CD4-positive, alpha-beta memory T cell (primary cell): Measurements from ENCODE around the gene NELL1. TPM values are rescaled to one million over a fixed set of nuclear protein-coding genes. Genes with fewer than 3 reads are reported as not detected.

ENCODE experiments used
- CTCF ChIA-PET: fragments of 350-600 bp; sonication (Branson Sonifier 250); formaldehyde crosslinking; loops from one replicate; lab custom pipeline; 2021; ENCODE audit warnings: inconsistent platforms; ENCODE audit not compliant: partially characterized antibody; lab: Charles Lee
- POLR2A ChIA-PET: fragments of 350-600 bp; sonication (Branson Sonifier 250); formaldehyde crosslinking; loops from one replicate; lab custom pipeline; 2021; ENCODE audit not compliant: partially characterized antibody; lab: Charles Lee
- DNase-seq, 5 donors: peaks; one replicate each; pipeline versions ENCODE4 v3.0.0 to v3.0.0-alpha.2; 2020 to 2022; ENCODE audit warnings: mixed read lengths in 1 of 5
- H3K27ac ChIP-seq: one replicate; pipeline ENCODE4 v1.7.0; 2013; ENCODE audit warnings: low read depth, low read length
- H3K27me3 ChIP-seq: 2 replicates; pipeline ENCODE4 v1.7.0; 2013; ENCODE audit warnings: mild to moderate bottlenecking, low read length, moderate library complexity; ENCODE audit not compliant: insufficient read depth
- H3K36me3 ChIP-seq: 2 replicates; pipeline ENCODE4 v1.7.0; 2013; ENCODE audit warnings: mild to moderate bottlenecking, low read length, moderate library complexity; ENCODE audit not compliant: insufficient read depth
- H3K4me1 ChIP-seq: 2 replicates; pipeline ENCODE4 v1.7.0; 2013; ENCODE audit warnings: mild to moderate bottlenecking, low read length, moderate library complexity; ENCODE audit not compliant: insufficient read depth
- H3K4me3 ChIP-seq, 2 donors: one replicate each; pipeline ENCODE4 v1.7.0; 2013; ENCODE audit warnings: low read length in 2 of 2, mild to moderate bottlenecking in 1 of 2
- H3K9me3 ChIP-seq, 2 donors: one replicate each; pipeline ENCODE4 v1.7.0; 2013; ENCODE audit warnings: low read length in 2 of 2, control low read depth in 1 of 2; ENCODE audit not compliant: control insufficient read depth in 1 of 2
- H3K27ac Mint-ChIP-seq, 7 donors: one replicate each; pipeline ENCODE4 v1.8.0; 2020 to 2021; ENCODE audit warnings: mixed read lengths in 7 of 7, mild to moderate bottlenecking in 6 of 7, inconsistent platforms in 3 of 7, moderate library complexity in 3 of 7
- H3K27me3 Mint-ChIP-seq, 2 donors: one replicate each; pipeline ENCODE4 v1.8.0; 2020 to 2021; ENCODE audit warnings: mixed read lengths in 2 of 2
- H3K36me3 Mint-ChIP-seq, 2 donors: one replicate each; pipeline ENCODE4 v1.8.0; 2020 to 2021; ENCODE audit warnings: mixed read lengths in 2 of 2, inconsistent platforms in 1 of 2, mild to moderate bottlenecking in 1 of 2
- H3K4me1 Mint-ChIP-seq, 4 donors: one replicate each; pipeline ENCODE4 v1.8.0; 2020 to 2021; ENCODE audit warnings: mixed read lengths in 4 of 4, mild to moderate bottlenecking in 1 of 4
- H3K4me3 Mint-ChIP-seq, 8 donors: one replicate each; pipeline ENCODE4 v1.8.0; 2020 to 2021; ENCODE audit warnings: mixed read lengths in 8 of 8, mild to moderate bottlenecking in 7 of 8, moderate library complexity in 6 of 8, inconsistent platforms in 3 of 8
- H3K9me3 Mint-ChIP-seq, 8 donors: one replicate each; pipeline ENCODE4 v1.8.0; 2020 to 2021; ENCODE audit warnings: mixed read lengths in 8 of 8, mild to moderate bottlenecking in 5 of 8, inconsistent platforms in 3 of 8, moderate library complexity in 1 of 8
- intact Hi-C: fragments of 100-400 bp; cut with micrococcal nuclease; formaldehyde crosslinking; loops from one replicate; pipeline ENCODE4 v1.15.1; 2023
- polyA plus RNA-seq, 2 donors: library from polyadenylated mRNA; unstranded; fragments of 300-500 nt; fragmentation: Illumina TruSeq; gene quantifications; one replicate each; pipeline ENCODE4 v1.2.3, GENCODE V29; 2021
- total RNA-seq, 2 experiments: library from RNA; stranded (reverse); gene quantifications; one replicate each; pipeline ENCODE4 v1.2.3, GENCODE V29; 2021

The NELL1 gene
- total and polyA plus RNA-seq, 4 experiments from 2014 or later: not detected

DNA sequence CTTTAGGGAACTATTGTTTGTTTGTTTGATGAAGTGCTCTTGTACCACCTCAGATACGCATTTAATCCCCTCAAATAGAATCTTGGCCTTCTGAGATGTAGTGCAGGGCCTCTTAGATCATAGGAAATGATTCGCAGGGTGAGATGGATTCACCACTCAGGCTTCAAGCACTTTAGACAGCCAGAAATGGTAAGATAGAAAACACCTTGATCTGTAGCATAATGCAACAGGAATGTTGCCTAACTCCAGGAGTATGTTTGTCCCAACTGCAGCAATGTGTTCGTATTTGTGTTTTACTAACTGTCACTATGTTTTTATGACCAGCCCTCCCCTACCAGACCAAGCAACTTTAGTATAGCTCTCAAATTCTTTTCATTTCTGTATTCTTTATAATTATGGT lies 761.2 kb downstream of the NELL1 start:
- Mint-ChIP-seq H3K27me3 (no peaks in the 10 kb centered on the region), H3K27ac (no peak overlapping the region), H3K9me3 (peaks cover 2 to 16% (median 6%) of the 10 kb centered on the region in 8 donors), H3K4me1 (no peaks in the 10 kb centered on the region), H3K36me3 (no peaks in the 10 kb centered on the region), H3K4me3 (no peak overlapping the region)
- H3K36me3 ChIP-seq: no peaks in the 10 kb centered on the region
- H3K27ac ChIP-seq: no peak overlapping the region
- no peak for DNase-seq
- H3K27me3 ChIP-seq: no peaks in the 10 kb centered on the region
- no peaks in the 10 kb centered on the region for H3K4me1 ChIP-seq
- intact Hi-C loops: no loop called here
- ChIA-PET CTCF (no interaction called here), POLR2A (no interaction called here)
- no peak overlapping the region for H3K4me3 ChIP-seq
- no peaks in the 10 kb centered on the region for H3K9me3 ChIP-seq

DNA sequence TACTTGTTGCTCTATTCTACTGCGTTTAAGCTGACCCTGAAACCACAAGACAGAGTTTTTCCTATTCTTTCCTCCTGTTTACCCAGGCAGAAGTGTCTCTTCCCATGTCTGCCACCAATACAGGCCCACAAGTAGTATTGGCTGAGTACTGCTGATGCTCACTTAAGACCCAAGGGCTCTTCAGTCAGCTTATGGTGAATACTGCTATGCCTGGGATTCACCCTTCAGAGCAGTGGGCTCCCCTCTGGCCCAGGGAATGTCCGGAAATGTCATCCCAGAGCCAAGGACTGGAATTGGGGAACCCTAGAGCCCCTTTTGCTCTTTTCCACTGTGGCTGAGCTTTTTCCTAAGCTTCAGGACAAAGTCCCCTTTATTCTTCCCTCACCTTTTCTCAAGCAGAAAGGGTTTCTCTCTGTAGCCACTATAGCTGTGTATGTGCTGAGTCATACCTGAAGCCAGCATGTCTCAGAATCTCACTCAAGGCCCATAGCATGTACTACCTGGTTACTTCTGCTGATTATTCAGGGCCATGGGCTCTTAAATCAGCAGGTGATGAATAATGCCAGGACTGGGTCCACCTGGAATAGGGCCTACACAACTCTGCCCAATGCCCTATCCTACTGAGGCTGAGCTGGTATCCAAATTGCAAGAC lies 777.7 kb downstream of the NELL1 start:
- H3K4me1 ChIP-seq: no peaks in the 10 kb centered on the region
- Mint-ChIP-seq H3K9me3 (peaks cover 0 to 20% (median 3%) of the 10 kb centered on the region in 8 donors), H3K4me3 (no peak overlapping the region), H3K4me1 (no peaks in the 10 kb centered on the region), H3K27me3 (no peaks in the 10 kb centered on the region), H3K36me3 (no peaks in the 10 kb centered on the region), H3K27ac (no peak overlapping the region)
- ChIA-PET POLR2A (no interaction called here), CTCF (no interaction called here)
- H3K9me3 ChIP-seq: peaks cover 0 to 4% of the 10 kb centered on the region in 2 donors
- DNase-seq: no peak
- intact Hi-C loops: no loop called here
- H3K27me3 ChIP-seq: no peaks in the 10 kb centered on the region
- H3K36me3 ChIP-seq: no peaks in the 10 kb centered on the region
- no peak overlapping the region for H3K27ac ChIP-seq
- H3K4me3 ChIP-seq: no peak overlapping the region

DNA sequence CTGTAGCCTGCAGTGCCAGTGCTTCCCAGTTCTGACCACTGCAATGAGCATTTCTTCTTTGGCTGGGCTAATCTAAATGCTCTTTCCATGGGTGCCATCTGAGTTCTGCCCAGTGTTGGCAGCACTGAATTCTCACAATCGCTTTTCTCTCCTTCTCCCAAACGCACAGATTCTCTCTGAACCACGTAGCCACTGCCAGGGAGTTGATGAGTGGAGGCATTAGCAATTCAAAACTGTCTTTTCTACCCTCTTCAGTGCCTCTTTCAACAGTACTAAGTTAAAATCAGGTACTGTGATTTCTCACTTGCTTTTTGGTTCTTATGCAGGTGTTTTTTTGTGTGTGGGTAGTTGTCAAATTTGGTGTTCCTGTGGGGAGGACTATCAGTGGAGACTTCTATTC lies 778.5 kb downstream of the NELL1 start:
- no peaks in the 10 kb centered on the region for H3K27me3 Mint-ChIP-seq
- peaks cover 0 to 4% of the 10 kb centered on the region in 2 donors for H3K9me3 ChIP-seq
- POLR2A ChIA-PET: no interaction called here
- H3K4me3 ChIP-seq: no peak overlapping the region
- H3K27me3 ChIP-seq: no peaks in the 10 kb centered on the region
- no peak overlapping the region for H3K4me3 Mint-ChIP-seq
- no peak for DNase-seq
- CTCF ChIA-PET: no interaction called here
- no peaks in the 10 kb centered on the region for H3K36me3 ChIP-seq
- no peak overlapping the region for H3K27ac Mint-ChIP-seq
- no peak overlapping the region for H3K27ac ChIP-seq
- no peaks in the 10 kb centered on the region for H3K36me3 Mint-ChIP-seq
- no peaks in the 10 kb centered on the region for H3K4me1 ChIP-seq
- intact Hi-C loops: no loop called here
- H3K4me1 Mint-ChIP-seq: no peaks in the 10 kb centered on the region
- H3K9me3 Mint-ChIP-seq: peaks cover 0 to 20% (median 3%) of the 10 kb centered on the region in 8 donors

DNA sequence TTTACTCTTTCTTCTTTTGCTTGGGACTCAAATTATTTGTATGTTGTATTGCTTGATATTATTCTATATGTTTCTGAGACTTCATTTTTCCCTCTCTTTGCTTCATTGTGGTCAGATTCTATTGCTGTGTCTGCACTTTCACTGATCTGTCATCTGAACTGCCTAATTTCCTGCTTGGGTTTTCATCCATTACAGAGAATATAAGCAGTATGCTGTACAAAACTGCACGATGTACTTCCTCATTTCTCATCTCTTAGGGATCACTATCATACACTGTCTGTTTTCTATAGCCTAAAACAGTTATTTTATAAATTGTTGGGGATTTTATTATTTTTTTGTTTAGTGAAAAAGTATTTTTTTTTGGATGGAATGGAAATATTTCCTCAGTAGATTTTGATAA lies 786.8 kb downstream of the NELL1 start:
- no peak overlapping the region for H3K27ac ChIP-seq
- H3K4me1 Mint-ChIP-seq: no peaks in the 10 kb centered on the region
- ChIA-PET POLR2A (no interaction called here), CTCF (no interaction called here)
- H3K4me3 ChIP-seq: no peak overlapping the region
- no peak overlapping the region for H3K4me3 Mint-ChIP-seq
- intact Hi-C loops: no loop called here
- peaks cover 0 to 13% (median 6%) of the 10 kb centered on the region in 8 donors for H3K9me3 Mint-ChIP-seq
- no peak overlapping the region for H3K27ac Mint-ChIP-seq
- peaks cover 0 to 3% of the 10 kb centered on the region in 2 donors for H3K36me3 Mint-ChIP-seq
- no peaks in the 10 kb centered on the region for H3K27me3 Mint-ChIP-seq
- H3K27me3 ChIP-seq: no peaks in the 10 kb centered on the region
- DNase-seq: no peak
- H3K36me3 ChIP-seq: no peaks in the 10 kb centered on the region
- H3K9me3 ChIP-seq: no peaks in the 10 kb centered on the region
- no peaks in the 10 kb centered on the region for H3K4me1 ChIP-seq

DNA sequence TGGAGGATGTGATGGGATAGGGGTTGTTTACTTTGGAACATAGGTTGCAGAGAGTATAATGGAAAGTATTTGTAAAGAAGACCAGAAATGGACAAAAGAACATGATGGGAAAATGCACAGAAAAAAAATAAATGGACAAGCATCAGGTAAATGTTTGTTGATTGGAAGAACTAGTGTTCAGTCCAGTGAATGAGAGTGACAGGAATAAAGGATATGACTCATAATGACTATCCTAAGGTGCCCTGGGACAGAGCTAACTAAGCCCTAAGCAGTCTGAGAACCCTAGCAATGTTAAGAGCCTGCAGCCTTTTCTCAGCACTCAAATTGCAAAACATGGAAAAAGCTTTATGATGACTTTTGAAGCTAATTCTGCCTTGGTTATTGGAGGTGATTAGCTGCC lies 790.7 kb downstream of the NELL1 start:
- Mint-ChIP-seq H3K4me1 (no peaks in the 10 kb centered on the region), H3K27me3 (no peaks in the 10 kb centered on the region), H3K27ac (no peak overlapping the region), H3K9me3 (peaks cover 4 to 14% (median 8%) of the 10 kb centered on the region in 8 donors), H3K4me3 (no peak overlapping the region), H3K36me3 (peaks cover 0 to 3% of the 10 kb centered on the region in 2 donors)
- H3K9me3 ChIP-seq: no peaks in the 10 kb centered on the region
- ChIA-PET POLR2A (no interaction called here), CTCF (no interaction called here)
- H3K27me3 ChIP-seq: no peaks in the 10 kb centered on the region
- intact Hi-C loops: no loop called here
- H3K36me3 ChIP-seq: no peaks in the 10 kb centered on the region
- H3K27ac ChIP-seq: no peak overlapping the region
- DNase-seq: no peak
- H3K4me1 ChIP-seq: no peaks in the 10 kb centered on the region
- H3K4me3 ChIP-seq: no peak overlapping the region

DNA sequence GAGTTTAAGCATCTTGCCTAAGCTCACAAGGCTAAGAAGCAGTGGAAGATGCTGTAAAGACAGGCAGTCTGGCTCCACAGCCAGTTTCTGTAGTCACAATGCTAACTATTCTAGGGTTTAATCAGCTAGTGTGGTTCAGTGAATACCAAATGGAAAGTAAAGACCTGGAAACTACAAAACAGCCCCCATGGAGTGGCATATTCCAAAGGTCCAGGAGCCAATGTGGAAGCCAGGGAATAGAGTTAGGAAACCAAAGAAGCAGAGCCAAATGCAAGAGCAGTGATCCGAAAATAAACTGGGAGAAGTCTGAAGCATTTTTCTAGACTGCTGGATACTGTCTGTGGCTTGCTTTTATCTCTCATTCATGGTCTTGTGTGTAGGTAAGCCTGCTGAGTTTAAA lies 792.3 kb downstream of the NELL1 start:
- Histone ChIP-seq H3K27ac (no peak overlapping the region), H3K27me3 (no peaks in the 10 kb centered on the region), H3K4me3 (no peak overlapping the region), H3K9me3 (peaks cover 0 to 4% of the 10 kb centered on the region in 2 donors), H3K36me3 (no peaks in the 10 kb centered on the region), H3K4me1 (no peaks in the 10 kb centered on the region)
- Mint-ChIP-seq H3K9me3 (peaks cover 3 to 11% (median 7%) of the 10 kb centered on the region in 8 donors), H3K4me3 (no peak overlapping the region), H3K36me3 (no peaks in the 10 kb centered on the region), H3K27me3 (no peaks in the 10 kb centered on the region), H3K27ac (no peak overlapping the region), H3K4me1 (no peaks in the 10 kb centered on the region)
- CTCF ChIA-PET: no interaction called here
- DNase-seq: no peak
- intact Hi-C loops: no loop called here
- POLR2A ChIA-PET: no interaction called here

DNA sequence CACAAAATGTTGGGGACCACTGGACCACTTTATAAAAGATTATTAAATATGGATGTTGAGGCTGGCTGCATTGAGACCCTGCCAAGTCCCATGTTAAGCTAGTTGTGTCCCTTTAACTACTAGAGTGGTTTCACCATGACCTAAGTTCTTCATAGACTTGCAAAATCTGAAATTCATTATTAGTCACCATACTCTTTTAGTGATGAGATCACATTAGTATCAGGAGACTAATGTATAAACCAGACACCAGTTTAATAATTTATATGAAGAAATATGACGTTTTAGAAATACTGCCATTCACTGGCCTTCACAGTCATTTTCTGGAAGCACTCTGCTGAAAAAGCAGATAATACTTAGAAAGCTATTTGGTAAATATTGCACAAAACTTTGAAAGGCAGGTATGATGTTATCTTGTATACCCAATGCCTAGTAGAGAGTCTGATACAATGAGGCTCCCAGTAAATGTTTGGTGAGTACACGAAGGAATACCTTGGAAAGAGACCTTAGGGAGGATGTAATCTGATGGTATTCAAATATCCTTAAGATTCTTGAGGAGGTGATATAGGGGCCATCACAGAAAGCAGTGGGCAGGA lies 795.3 kb downstream of the NELL1 start:
- Mint-ChIP-seq H3K4me3 (no peak overlapping the region), H3K27me3 (no peaks in the 10 kb centered on the region), H3K9me3 (peaks cover 5 to 14% (median 8%) of the 10 kb centered on the region in 8 donors), H3K4me1 (no peaks in the 10 kb centered on the region), H3K36me3 (no peaks in the 10 kb centered on the region), H3K27ac (no peak overlapping the region)
- ChIA-PET CTCF (no interaction called here), POLR2A (no interaction called here)
- intact Hi-C loops: no loop called here
- no peaks in the 10 kb centered on the region for H3K36me3 ChIP-seq
- H3K4me1 ChIP-seq: no peaks in the 10 kb centered on the region
- H3K9me3 ChIP-seq: peaks cover 0 to 4% of the 10 kb centered on the region in 2 donors
- no peaks in the 10 kb centered on the region for H3K27me3 ChIP-seq
- H3K4me3 ChIP-seq: no peak overlapping the region
- H3K27ac ChIP-seq: no peak overlapping the region
- DNase-seq: no peak
